ENCODE data around the gene TNFRSF13B. TPM values are rescaled to one million over a fixed set of nuclear protein-coding genes. Genes with fewer than 3 reads are reported as not detected.
A peak's percentile ranks its signal among the peaks of the same experiment; 100 is the strongest.

Gene TNFRSF13B
- total RNA-seq, 3 donors from 2014 or later: 0.80 to 2.9 TPM; not detected in 1

DNA sequence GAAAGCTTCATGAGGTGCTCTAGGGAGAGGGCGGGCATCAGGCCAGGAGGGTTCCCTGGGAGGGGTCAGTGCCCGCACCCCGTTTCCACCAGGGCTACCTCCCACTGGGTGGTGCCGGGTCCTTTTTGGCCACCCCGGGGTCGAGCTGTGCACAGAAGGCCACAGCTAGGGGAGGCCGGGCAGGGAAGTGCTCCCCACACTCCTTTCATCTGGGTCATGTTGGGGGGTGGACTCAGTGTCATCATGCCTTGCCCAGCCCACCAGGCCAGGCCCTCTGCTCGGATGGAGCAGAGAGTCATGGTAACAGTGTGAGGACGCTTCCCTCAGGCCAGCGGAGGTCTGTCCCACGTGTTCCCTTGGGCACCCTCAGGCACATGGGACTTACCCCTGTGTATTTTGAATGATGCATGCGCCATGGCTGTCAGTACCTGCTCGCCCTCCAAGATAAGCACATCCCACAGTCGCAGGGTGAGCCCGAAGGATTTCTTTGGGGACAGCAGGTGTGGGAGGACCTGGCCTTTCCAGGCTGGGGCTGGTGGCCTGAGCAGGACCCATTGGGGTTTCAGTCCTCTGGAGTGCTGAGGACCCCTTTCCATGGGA, 46.4 kb downstream of the TNFRSF13B start:
- no peak for TF ChIP-seq POLR2A (IDR thresholded peaks at IDR 0.05)
- no peak for TF ChIP-seq POLR2AphosphoS5 (IDR thresholded peaks at IDR 0.05)
- TF ChIP-seq, protein P1, sequence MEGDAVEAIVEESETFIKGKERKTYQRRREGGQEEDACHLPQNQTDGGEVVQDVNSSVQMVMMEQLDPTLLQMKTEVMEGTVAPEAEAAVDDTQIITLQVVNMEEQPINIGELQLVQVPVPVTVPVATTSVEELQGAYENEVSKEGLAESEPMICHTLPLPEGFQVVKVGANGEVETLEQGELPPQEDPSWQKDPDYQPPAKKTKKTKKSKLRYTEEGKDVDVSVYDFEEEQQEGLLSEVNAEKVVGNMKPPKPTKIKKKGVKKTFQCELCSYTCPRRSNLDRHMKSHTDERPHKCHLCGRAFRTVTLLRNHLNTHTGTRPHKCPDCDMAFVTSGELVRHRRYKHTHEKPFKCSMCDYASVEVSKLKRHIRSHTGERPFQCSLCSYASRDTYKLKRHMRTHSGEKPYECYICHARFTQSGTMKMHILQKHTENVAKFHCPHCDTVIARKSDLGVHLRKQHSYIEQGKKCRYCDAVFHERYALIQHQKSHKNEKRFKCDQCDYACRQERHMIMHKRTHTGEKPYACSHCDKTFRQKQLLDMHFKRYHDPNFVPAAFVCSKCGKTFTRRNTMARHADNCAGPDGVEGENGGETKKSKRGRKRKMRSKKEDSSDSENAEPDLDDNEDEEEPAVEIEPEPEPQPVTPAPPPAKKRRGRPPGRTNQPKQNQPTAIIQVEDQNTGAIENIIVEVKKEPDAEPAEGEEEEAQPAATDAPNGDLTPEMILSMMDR (IDR thresholded peaks at IDR 0.05): no peak
- no peaks in the 10 kb centered on the region for H3K27me3 ChIP-seq
- no peaks in the 10 kb centered on the region for H3K9me3 ChIP-seq
- no peak overlapping the region for H3K27ac ChIP-seq
- H3K4me1 ChIP-seq: no peaks in the 10 kb centered on the region
- H3K4me3 ChIP-seq: no peak overlapping the region
- peak in 1 of 2 donors; percentile 43 for DNase-seq (ENCODE audit: low spot score in 2 of 2)
- H3K36me3 ChIP-seq: no peaks in the 10 kb centered on the region
- intact Hi-C loops (cut with DNase I; ENCODE audit: low total_unique reads): no loop called here

DNA sequence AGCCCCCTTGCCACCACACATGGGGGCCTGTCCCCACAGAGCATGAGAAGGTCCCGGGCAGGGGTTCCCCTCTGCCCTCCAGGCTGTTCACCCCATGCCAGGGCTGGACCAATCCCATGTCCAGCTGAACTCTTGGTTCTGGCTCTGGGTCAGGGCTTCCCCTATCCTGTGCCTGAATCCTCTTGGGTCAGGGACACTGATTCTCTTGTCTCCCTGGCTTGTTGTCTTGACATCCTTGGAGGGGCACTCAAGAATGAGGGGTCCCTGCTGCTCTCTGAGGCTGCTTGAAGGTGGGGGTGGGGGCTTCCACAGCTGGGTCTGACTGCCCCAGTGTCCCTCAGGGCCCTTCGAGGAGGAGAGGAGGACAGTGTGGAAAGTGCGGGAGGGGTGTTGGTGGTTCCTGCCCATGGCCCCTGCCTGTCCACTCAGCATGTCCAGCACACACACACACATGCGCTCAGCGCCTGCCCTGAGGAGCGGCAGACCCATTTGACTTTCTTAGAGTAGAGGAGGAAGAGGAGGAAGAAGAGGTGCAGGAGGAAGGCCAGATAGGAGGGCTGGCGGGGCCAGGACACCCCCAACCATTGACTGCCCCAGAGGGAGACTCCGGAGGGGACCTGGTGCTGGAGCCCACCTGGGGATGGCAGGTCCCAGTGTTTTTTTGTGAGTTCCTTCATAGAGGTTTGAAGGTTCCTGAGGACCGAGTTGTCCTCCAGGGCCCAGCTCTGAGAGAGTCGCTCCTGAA, 47.0 kb downstream of the TNFRSF13B start:
- intact Hi-C loops (cut with DNase I; ENCODE audit: low total_unique reads): no loop called here
- DNase-seq (ENCODE audit: low spot score in 2 of 2): peak in 1 of 2 donors; percentile 33
- no peaks in the 10 kb centered on the region for H3K9me3 ChIP-seq
- no peak for TF ChIP-seq POLR2A (IDR thresholded peaks at IDR 0.05)
- TF ChIP-seq, protein P1 (IDR thresholded peaks at IDR 0.05): no peak
- TF ChIP-seq POLR2AphosphoS5 (IDR thresholded peaks at IDR 0.05): no peak
- H3K4me3 ChIP-seq: no peak overlapping the region
- no peaks in the 10 kb centered on the region for H3K4me1 ChIP-seq
- no peaks in the 10 kb centered on the region for H3K27me3 ChIP-seq
- H3K36me3 ChIP-seq: no peaks in the 10 kb centered on the region
- H3K27ac ChIP-seq: no peak overlapping the region

GRCh38 chr17:16923904-16924695, 47.8 kb downstream of the TNFRSF13B start:
- DNase-seq (ENCODE audit: low spot score in 2 of 2): peak in 1 of 2 donors; percentile 31
- H3K27me3 ChIP-seq: no peaks in the 10 kb centered on the region
- H3K9me3 ChIP-seq: no peaks in the 10 kb centered on the region
- intact Hi-C loops (cut with DNase I; ENCODE audit: low total_unique reads): no loop called here
- TF ChIP-seq POLR2AphosphoS5 (IDR thresholded peaks at IDR 0.05) (no peak), POLR2A (IDR thresholded peaks at IDR 0.05) (no peak)
- TF ChIP-seq, protein P1 (IDR thresholded peaks at IDR 0.05): no peak
- no peak overlapping the region for H3K4me3 ChIP-seq
- H3K36me3 ChIP-seq: no peaks in the 10 kb centered on the region
- no peak overlapping the region for H3K27ac ChIP-seq
- no peaks in the 10 kb centered on the region for H3K4me1 ChIP-seq

DNA sequence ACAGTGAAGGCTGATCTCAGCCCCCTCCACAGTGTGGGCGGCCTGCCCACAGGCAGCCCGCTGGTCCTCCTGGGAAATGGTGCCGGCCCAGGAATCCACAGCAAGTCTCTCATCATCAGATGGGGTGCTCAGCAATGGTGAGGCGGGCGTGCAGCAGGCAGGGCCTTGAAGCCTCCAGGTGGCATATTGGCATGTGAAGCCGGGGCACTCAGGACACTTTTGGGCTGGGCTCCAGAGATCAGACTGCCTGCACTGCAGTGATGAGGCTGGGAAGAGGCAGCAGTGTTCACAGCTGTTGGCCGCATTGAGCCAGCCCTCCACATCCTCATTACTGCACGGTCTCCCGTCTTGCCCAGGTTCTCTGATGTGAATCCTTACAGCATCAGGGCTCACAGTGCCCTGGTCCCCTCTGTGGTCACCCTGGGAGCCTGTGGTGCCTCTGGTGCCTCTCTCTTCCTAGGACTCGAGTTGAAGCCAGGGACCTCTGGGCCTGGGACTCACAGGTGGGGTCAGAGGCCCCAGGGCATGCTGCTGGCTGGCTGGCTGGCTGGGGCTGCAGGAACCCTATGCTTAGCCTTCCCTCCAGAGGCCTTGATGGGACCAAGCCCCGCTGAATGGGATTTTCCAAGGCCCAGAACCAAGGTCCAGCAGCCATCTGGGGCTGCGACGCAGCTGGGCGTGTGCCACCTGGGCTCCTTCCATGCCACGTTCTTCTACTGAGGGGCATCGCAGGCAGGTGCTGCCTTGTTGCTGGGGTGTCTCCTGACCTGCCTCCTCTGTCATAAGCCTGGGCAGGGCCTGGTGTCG, 48.6 kb downstream of the TNFRSF13B start:
- Histone ChIP-seq H3K9me3 (no peaks in the 10 kb centered on the region), H3K4me3 (no peak overlapping the region), H3K36me3 (no peaks in the 10 kb centered on the region), H3K4me1 (no peaks in the 10 kb centered on the region), H3K27ac (no peak overlapping the region), H3K27me3 (no peaks in the 10 kb centered on the region)
- TF ChIP-seq, protein P1 (IDR thresholded peaks at IDR 0.05): no peak
- TF ChIP-seq POLR2AphosphoS5 (IDR thresholded peaks at IDR 0.05): no peak
- no peak for TF ChIP-seq POLR2A (IDR thresholded peaks at IDR 0.05)
- intact Hi-C loops (cut with DNase I; ENCODE audit: low total_unique reads): no loop called here
- DNase-seq (ENCODE audit: low spot score in 2 of 2): peak in 1 of 2 donors; percentile 39
